OCI-LY1 (cell line): ENCODE measurements around the gene EHD2.

ENCODE experiments used
- H2AFZ ChIP-seq: fragments of 200-600 bp; sonication (generic), shearing (Covaris generic); 2 replicates; pipeline ENCODE4 v1.6.0; 2014; ENCODE audit warnings: antibody characterized with exemption, mild to moderate bottlenecking, low read length
- H3F3A ChIP-seq: fragments of 200-600 bp; sonication (generic), shearing (Covaris generic); 2 replicates; pipeline ENCODE4 v1.6.0; 2014; ENCODE audit warnings: mild to moderate bottlenecking, antibody characterized with exemption, low read length, moderate library complexity; ENCODE audit not compliant: insufficient read depth
- H3K27ac ChIP-seq: fragments of 200-600 bp; sonication (generic); 2 replicates; pipeline ENCODE4 v1.5.1; 2014; ENCODE audit warnings: low read length, mixed run types, mild to moderate bottlenecking, low read depth; ENCODE audit not compliant: poor library complexity, severe bottlenecking
- H3K27me3 ChIP-seq: fragments of 200-600 bp; sonication (generic); 2 replicates; pipeline ENCODE4 v1.6.0; 2014; ENCODE audit warnings: antibody characterized with exemption, mild to moderate bottlenecking, low read length, moderate library complexity; ENCODE audit not compliant: insufficient read depth
- H3K36me3 ChIP-seq: fragments of 200-600 bp; sonication (generic); 2 replicates; pipeline ENCODE4 v1.6.1; 2014; ENCODE audit warnings: mild to moderate bottlenecking, antibody characterized with exemption, low read length, moderate library complexity, mixed read lengths; ENCODE audit not compliant: insufficient read depth
- H3K4me1 ChIP-seq: fragments of 200-600 bp; sonication (generic); 2 replicates; pipeline ENCODE4 v1.5.1; 2014; ENCODE audit warnings: mild to moderate bottlenecking, low read length, moderate library complexity; ENCODE audit not compliant: insufficient read depth, severe bottlenecking
- H3K4me2 ChIP-seq: fragments of 200-600 bp; sonication (generic), shearing (Covaris generic); 2 replicates; pipeline ENCODE4 v1.6.1; 2014; ENCODE audit warnings: low read length
- H3K4me3 ChIP-seq: fragments of 200-600 bp; sonication (generic); 2 replicates; pipeline ENCODE4 v1.5.1; 2014; ENCODE audit warnings: low read length, low read depth, mild to moderate bottlenecking, mixed read lengths; ENCODE audit not compliant: poor library complexity, severe bottlenecking
- H3K79me2 ChIP-seq: fragments of 200-600 bp; shearing (Covaris generic); 2 replicates; pipeline ENCODE4 v1.6.1; 2016; ENCODE audit warnings: mixed run types, low read length, mixed read lengths; ENCODE audit not compliant: insufficient read depth
- H3K9ac ChIP-seq: fragments of 200-600 bp; sonication (generic), shearing (Covaris generic); 2 replicates; pipeline ENCODE4 v1.6.1; 2014; ENCODE audit warnings: mild to moderate bottlenecking, low read length, mixed read lengths
- H3K9me2 ChIP-seq: fragments of 200-600 bp; sonication (generic), shearing (Covaris generic); 2 replicates; pipeline ENCODE4 v1.6.1; 2014; ENCODE audit warnings: low read depth, mild to moderate bottlenecking, low read length, mixed read lengths
- H3K9me3 ChIP-seq: fragments of 200-600 bp; shearing (Covaris generic); 2 replicates; pipeline ENCODE4 v1.6.1; 2014; ENCODE audit warnings: low read length, mixed read lengths
- H4K20me1 ChIP-seq: fragments of 200-600 bp; sonication (generic), shearing (Covaris generic); 2 replicates; pipeline ENCODE4 v1.6.0; 2016; ENCODE audit warnings: mild to moderate bottlenecking, low read length; ENCODE audit not compliant: insufficient read depth
- EZH2 ChIP-seq: fragments of 200-600 bp; sonication (generic), shearing (Covaris generic); IDR thresholded peaks from 2 replicates; pipeline ENCODE4 v1.8.0; 2017; ENCODE audit warnings: borderline replicate concordance, mixed run types, mild to moderate bottlenecking, antibody characterized with exemption, low read length, moderate library complexity, mixed read lengths
- TF ChIP-seq, protein P1 (sequence below): fragments of 200-600 bp; sonication (generic), shearing (Covaris generic); IDR thresholded peaks from 2 replicates; pipeline ENCODE4 v1.5.1; 2017; ENCODE audit warnings: mild to moderate bottlenecking, antibody characterized with exemption, low read length, moderate library complexity, mixed read lengths

Gene EHD2

GRCh38 chr19:47681936-47682335 is 31.3 kb upstream of the EHD2 start:
- Histone ChIP-seq H3K27ac (no peak overlapping the region), H4K20me1 (no peaks in the 10 kb centered on the region), H3K79me2 (no peaks in the 10 kb centered on the region), H3K9me2 (no peaks in the 10 kb centered on the region), H2AFZ (no peak overlapping the region), H3K9me3 (no peaks in the 10 kb centered on the region), H3K36me3 (peaks cover 16% of the 10 kb centered on the region; the same call in 1 of the 2 replicates), H3K4me1 (no peaks in the 10 kb centered on the region), H3K9ac (no peak overlapping the region), H3K27me3 (no peaks in the 10 kb centered on the region), H3K4me2 (no peak overlapping the region), H3F3A (no peaks in the 10 kb centered on the region), H3K4me3 (no peak overlapping the region)
- TF ChIP-seq EZH2, result no peak
- TF ChIP-seq, protein P1, sequence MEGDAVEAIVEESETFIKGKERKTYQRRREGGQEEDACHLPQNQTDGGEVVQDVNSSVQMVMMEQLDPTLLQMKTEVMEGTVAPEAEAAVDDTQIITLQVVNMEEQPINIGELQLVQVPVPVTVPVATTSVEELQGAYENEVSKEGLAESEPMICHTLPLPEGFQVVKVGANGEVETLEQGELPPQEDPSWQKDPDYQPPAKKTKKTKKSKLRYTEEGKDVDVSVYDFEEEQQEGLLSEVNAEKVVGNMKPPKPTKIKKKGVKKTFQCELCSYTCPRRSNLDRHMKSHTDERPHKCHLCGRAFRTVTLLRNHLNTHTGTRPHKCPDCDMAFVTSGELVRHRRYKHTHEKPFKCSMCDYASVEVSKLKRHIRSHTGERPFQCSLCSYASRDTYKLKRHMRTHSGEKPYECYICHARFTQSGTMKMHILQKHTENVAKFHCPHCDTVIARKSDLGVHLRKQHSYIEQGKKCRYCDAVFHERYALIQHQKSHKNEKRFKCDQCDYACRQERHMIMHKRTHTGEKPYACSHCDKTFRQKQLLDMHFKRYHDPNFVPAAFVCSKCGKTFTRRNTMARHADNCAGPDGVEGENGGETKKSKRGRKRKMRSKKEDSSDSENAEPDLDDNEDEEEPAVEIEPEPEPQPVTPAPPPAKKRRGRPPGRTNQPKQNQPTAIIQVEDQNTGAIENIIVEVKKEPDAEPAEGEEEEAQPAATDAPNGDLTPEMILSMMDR, result no peak

GRCh38 chr19:47682939-47683338 is 30.3 kb upstream of the EHD2 start:
- Histone ChIP-seq H3K36me3 (peaks cover 16% of the 10 kb centered on the region; the same call in 1 of the 2 replicates), H3K9ac (no peak overlapping the region), H3K27ac (no peak overlapping the region), H3K4me1 (no peaks in the 10 kb centered on the region), H3K27me3 (no peaks in the 10 kb centered on the region), H2AFZ (no peak overlapping the region), H3K9me2 (no peaks in the 10 kb centered on the region), H3K79me2 (no peaks in the 10 kb centered on the region), H3K9me3 (no peaks in the 10 kb centered on the region), H3F3A (no peaks in the 10 kb centered on the region), H4K20me1 (no peaks in the 10 kb centered on the region), H3K4me3 (no peak overlapping the region), H3K4me2 (no peak overlapping the region)
- TF ChIP-seq, protein P1, result no peak
- TF ChIP-seq EZH2, result no peak

DNA sequence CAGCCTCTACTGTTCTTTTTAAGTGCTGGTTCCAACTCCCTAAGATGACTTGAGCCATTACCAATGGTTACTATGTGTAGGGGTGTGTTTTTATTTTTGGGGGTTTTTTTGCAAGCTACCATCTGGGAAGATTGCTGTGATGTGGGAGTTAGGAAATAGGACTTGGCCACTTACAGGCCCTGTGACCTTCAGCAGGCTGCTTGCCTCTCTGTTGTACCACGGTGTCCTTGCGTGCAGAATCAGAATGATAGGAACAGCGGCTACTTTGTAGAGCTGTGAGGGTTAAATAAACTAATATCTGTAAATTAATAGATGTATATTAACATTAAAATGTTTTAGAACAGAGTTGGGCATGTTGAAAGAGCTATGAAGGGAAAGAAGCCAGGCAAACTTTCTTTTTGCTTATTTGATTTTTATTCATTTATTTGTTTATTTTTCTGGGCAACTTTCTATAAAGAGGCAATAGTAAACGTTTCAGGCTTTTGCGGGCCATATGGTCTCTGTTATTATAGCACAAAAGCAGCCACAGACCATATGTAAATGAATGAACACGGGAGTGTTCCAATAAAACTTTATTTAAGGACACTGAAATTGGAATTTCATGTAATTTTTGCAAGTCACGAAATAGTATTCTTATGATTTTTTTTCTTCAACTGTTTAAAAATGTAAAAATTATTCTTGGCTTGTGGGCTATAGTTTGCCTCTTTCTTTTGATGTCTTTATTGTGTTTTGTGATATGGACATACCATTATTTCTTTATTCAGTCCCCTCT is 26.4 kb upstream of the EHD2 start:
- no peaks in the 10 kb centered on the region for H3K79me2 ChIP-seq
- no peak overlapping the region for H3K4me2 ChIP-seq
- no peak overlapping the region for H3K4me3 ChIP-seq
- H3F3A ChIP-seq, result no peaks in the 10 kb centered on the region
- H3K9ac ChIP-seq, result no peak overlapping the region
- H3K36me3 ChIP-seq, result no peaks in the 10 kb centered on the region
- no peak for TF ChIP-seq EZH2
- TF ChIP-seq, protein P1, result no peak
- H3K9me2 ChIP-seq, result no peaks in the 10 kb centered on the region
- no peaks in the 10 kb centered on the region for H4K20me1 ChIP-seq
- H3K27ac ChIP-seq, result no peak overlapping the region
- no peaks in the 10 kb centered on the region for H3K27me3 ChIP-seq
- no peak overlapping the region for H2AFZ ChIP-seq
- no peaks in the 10 kb centered on the region for H3K9me3 ChIP-seq
- H3K4me1 ChIP-seq, result no peaks in the 10 kb centered on the region
